ENCODE data around the gene AIRE.

- TF ChIP-seq CTCF (conservative IDR thresholded peaks at IDR 0.05 in 1 of 2, IDR thresholded peaks at IDR 0.05 in 1 of 2; ENCODE audit: extremely low read depth in 1 of 2, insufficient read depth in 1 of 2, low read depth in 1 of 2, low read length in 2 of 2), result no peak
- no peak for TF ChIP-seq EZH2 (IDR thresholded peaks at IDR 0.05; ENCODE audit: borderline replicate concordance, low read length)
Observed at GRCh38 chr21:44288251-44289110, 2.8 kb downstream of the AIRE start.

Measured in mammary epithelial cell (primary cell).